Stimulated activated CD4-positive, alpha-beta T cell treated with anti-CD3 and anti-CD28 coated beads, Interleukin-15, amount 100 ng/mL, for 48 hours (primary cell): ENCODE results near the gene PITPNM3.
"Not testable (repeated sequence)": the region's sequence is repeated elsewhere in the genome, so short reads cannot be mapped to it uniquely, and the experiment has no call there.

Source experiments
- DNase-seq, 2 donors: peaks; one replicate each; pipeline ENCODE4 v3.0.0-alpha.2; 2020; ENCODE audit warnings: low read depth in 2 of 2

The PITPNM3 gene

DNA sequence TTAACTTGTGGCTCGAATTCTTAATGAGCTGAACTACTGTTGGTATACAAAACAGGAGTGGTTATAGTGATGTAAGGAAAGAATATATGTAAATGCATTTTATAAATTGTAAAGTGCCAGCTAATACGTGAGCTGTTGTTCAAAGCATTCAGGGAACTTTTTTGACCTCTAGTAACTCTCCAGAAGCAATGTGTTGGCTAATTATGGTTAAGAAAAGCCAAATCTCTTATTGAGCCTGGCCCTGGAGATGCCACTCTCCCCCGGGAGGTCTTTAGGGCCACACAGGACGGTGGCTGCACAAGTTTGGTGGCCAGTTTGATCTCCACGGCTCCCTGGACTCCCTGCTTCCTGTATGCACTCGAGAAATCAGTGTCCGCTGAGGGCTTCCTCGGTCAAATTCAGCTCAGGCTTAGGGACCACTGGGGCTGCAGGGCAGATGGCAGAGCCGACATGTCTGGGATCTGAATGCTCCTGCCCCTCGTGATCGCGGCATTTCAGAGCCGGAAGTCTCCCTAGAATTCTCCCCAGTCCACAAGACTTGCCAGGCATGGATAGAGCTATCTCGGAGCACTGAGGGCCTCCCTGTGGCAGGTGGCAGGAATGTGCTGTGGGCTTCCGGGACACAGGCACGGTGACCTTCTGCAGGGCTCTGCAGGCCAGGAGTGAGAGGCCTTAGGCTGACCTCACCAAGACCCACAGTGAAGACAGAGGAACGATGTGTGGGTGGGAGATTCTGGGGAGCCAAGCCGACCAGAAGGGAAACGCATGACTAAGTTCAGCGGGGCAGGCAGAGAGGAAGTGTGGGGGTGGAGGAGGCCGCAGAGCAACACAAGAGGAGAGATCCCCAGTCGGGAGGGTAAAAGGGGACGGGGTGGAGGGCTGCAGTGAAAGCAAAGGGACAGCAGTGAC lies 18.6 kb upstream of the PITPNM3 start:
- DNase-seq, result peak; percentile 30 to 39

DNA sequence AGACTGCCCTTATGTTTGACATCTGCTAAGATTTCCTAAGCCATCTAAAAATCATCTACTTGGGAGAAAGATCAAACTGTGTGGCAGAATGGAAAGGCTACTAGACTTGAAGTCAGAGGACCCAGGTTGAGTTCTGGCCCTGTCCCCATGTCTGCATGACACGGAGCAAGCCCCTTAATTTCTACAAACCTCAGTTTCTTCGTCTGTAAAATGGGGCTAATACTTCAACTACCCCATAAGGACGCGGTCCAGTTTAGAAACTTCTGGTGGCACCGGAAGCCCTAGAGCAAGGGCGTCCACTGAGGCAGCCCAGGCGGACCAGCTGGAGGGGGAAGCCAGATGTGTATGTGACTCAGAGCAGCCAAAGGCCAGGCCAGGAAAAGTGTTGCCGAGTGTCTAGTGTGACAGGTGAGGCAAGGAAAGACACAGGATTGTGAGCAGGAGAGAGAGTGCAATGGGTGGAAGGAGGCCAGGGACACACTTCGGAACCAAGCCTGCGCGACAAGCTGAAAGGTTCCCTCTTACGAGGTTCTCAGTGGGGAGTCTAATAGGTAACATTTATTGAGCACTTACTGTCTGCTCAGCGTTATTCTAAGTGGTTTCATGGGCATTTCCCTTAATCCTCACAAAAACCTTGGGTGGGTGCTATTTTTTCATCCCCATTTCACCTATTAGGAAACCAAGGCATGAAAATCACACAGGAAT lies 17.8 kb upstream of the PITPNM3 start:
- DNase-seq, result no peak

GRCh38 chr17:6573495-6573894 lies 17.1 kb upstream of the PITPNM3 start:
- not testable (repeated sequence) for DNase-seq

GRCh38 chr17:6572972-6573370 lies 16.6 kb upstream of the PITPNM3 start:
- no peak for DNase-seq

DNA sequence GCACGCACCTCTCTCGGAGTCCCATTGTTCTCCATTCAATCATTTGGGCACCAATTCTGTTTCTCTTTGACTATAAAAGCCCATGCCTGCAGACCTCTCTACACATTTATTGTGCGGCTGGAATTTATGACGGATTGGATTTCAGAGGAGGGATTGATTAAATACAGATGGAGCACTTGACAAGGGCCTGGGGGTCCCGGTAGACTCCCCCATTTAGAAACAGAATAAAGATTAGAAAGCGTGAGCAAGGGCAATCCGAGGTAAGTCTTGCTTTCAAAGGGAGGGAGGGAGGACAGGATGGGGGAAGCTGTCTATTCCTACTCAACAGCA lies 15.1 kb upstream of the PITPNM3 start:
- DNase-seq, result no peak

GRCh38 chr17:6570731-6571451 lies 14.5 kb upstream of the PITPNM3 start:
- DNase-seq, result no peak

DNA sequence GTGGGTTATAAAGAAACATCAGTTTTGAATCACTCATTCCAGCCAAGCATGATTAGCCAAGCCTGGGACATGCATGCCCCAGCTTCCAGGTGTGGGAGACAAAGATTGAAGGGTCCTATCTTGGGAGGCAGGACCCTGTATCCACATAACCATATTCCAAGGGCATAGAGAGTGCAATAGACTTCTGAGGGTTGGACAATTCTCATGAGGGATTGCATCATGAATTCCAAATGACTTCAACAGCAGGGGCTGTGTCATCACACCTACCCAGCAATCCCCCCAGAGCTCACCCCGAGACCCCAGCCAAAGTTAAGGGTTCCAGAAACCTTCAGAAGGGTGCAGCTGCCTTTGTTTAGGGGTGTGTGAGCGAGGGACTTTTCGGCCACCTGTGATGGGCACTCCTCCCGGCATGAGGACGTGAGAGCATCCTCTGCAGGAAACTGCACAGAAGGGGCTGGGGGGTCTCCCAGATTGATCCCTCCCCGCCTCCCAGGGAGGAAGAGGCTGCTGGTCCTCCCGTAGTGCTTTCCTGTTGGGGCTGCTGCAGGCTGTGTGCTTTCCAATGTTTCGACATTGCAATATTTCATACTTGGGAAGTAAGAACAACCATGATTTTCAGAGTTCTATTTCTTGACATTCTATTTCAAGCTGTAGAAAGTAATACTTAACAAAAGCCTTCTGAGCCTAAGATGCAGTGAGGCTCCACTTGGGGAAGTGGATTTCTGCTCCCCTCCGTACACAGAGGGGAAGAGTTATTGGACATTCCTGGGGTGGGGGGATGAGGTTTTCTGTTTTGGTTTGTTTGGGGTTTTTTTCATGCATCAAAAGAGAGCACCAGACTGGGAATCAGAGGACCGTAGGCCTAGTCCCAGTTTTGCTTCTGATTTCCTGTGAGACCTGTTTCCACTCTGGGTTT lies 13.3 kb upstream of the PITPNM3 start:
- no peak for DNase-seq

GRCh38 chr17:6568184-6568758 lies 11.9 kb upstream of the PITPNM3 start:
- no peak for DNase-seq

GRCh38 chr17:6567528-6568183 lies 11.3 kb upstream of the PITPNM3 start:
- DNase-seq, result no peak

GRCh38 chr17:6561446-6561845 lies 5.1 kb upstream of the PITPNM3 start:
- no peak for DNase-seq

GRCh38 chr17:6560496-6560895 lies 4.1 kb upstream of the PITPNM3 start:
- DNase-seq, result no peak

- DNase-seq, result no peak
Observed at GRCh38 chr17:6559753-6560215, 3.4 kb upstream of the PITPNM3 start.

GRCh38 chr17:6558932-6559752 lies 2.8 kb upstream of the PITPNM3 start:
- DNase-seq, result no peak

GRCh38 chr17:6558276-6558675 lies 1.9 kb upstream of the PITPNM3 start:
- no peak for DNase-seq

- DNase-seq, result no peak
Observed at GRCh38 chr17:6557040-6557438, 684 bp upstream of the PITPNM3 start.

- no peak for DNase-seq
Observed at GRCh38 chr17:6555331-6556120, 829 bp downstream of the PITPNM3 start.

- DNase-seq, result no peak
Observed at GRCh38 chr17:6554871-6555330, 1.5 kb downstream of the PITPNM3 start.

- no peak for DNase-seq
Observed at GRCh38 chr17:6554342-6554741, 2.0 kb downstream of the PITPNM3 start.
